Cardiac fibroblast (primary cell): Measurements from ENCODE around the gene ARHGEF17.
A peak's percentile ranks its signal among the peaks of the same experiment; 100 is the strongest.

Experiments used
- DNase-seq, 2 donors: peaks; one replicate each; pipeline versions ENCODE4 v3.0.0 to v3.0.0-alpha.2; 2010; ENCODE audit warnings: low read depth in 2 of 2
- H3K4me3 ChIP-seq, 2 donors: replicated peaks in 1 of 2; 1 replicate in 1 of 2; 2 replicates in 1 of 2; pipeline ENCODE4 v1.5.1; 2011; ENCODE audit warnings: low read depth in 2 of 2, low read length in 2 of 2, mild to moderate bottlenecking in 2 of 2, moderate library complexity in 1 of 2
- TF ChIP-seq, protein P1 (sequence below): IDR thresholded peaks from one replicate; pipeline ENCODE4 v1.5.1; 2011; ENCODE audit warnings: low read depth, mild to moderate bottlenecking, low read length, inconsistent platforms

The ARHGEF17 gene

GRCh38 chr11:73365352-73366264 lies 57.5 kb downstream of the ARHGEF17 start:
- TF ChIP-seq, protein P1, sequence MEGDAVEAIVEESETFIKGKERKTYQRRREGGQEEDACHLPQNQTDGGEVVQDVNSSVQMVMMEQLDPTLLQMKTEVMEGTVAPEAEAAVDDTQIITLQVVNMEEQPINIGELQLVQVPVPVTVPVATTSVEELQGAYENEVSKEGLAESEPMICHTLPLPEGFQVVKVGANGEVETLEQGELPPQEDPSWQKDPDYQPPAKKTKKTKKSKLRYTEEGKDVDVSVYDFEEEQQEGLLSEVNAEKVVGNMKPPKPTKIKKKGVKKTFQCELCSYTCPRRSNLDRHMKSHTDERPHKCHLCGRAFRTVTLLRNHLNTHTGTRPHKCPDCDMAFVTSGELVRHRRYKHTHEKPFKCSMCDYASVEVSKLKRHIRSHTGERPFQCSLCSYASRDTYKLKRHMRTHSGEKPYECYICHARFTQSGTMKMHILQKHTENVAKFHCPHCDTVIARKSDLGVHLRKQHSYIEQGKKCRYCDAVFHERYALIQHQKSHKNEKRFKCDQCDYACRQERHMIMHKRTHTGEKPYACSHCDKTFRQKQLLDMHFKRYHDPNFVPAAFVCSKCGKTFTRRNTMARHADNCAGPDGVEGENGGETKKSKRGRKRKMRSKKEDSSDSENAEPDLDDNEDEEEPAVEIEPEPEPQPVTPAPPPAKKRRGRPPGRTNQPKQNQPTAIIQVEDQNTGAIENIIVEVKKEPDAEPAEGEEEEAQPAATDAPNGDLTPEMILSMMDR, result no peak
- H3K4me3 ChIP-seq, result no peak overlapping the region
- DNase-seq, result no peak

- TF ChIP-seq, protein P1, result no peak
- no peak overlapping the region for H3K4me3 ChIP-seq
- DNase-seq, result no peak
Observed at GRCh38 chr11:73366265-73366610, 58.2 kb downstream of the ARHGEF17 start.

DNA sequence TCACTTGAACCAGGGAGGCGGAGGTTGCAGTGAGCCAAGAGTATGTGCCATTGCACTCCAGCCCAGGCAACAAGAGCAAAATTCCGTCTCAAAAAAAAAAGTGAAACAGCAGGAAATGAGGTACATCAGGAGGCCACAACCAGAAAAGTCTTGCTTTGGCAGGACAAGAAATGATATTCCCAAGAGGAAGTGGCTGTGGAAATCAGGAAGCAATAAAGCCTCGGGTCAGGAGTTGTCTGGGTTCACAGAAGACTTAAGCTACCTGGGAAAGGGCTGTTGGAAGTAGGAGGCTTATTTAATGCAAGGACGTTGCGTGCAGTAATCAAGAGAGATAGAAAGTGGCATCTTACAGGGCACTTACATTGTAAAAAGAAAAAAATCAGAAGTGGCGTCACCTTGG lies 58.9 kb downstream of the ARHGEF17 start:
- DNase-seq, result no peak
- no peak overlapping the region for H3K4me3 ChIP-seq
- TF ChIP-seq, protein P1, result no peak

DNA sequence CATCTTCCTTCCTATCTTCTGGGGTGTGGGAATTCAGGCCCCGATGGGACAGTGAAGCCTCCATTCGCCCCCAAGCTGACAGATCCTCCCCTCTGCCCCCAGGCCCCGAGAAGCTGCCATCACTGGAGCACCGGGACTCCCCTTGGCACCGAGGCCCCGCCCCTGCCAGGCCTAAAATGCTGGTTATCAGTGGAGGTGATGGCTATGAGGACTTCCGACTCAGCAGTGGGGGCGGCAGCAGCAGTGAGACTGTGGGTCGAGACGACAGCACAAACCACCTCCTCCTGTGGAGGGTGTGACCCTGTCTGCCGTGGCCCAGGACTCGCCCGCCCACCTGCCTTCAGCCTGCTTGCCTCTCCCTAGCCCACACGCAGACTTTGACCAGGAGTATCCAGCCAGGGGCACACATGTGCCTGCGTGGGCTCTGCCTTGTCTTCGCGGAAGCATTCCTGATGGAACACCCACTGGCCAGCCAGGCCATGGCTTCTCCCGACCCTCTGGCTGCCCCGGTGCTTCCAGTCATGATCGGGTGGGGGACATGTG lies 59.5 kb downstream of the ARHGEF17 start:
- TF ChIP-seq, protein P1, result no peak
- DNase-seq, result no peak
- no peak overlapping the region for H3K4me3 ChIP-seq

DNA sequence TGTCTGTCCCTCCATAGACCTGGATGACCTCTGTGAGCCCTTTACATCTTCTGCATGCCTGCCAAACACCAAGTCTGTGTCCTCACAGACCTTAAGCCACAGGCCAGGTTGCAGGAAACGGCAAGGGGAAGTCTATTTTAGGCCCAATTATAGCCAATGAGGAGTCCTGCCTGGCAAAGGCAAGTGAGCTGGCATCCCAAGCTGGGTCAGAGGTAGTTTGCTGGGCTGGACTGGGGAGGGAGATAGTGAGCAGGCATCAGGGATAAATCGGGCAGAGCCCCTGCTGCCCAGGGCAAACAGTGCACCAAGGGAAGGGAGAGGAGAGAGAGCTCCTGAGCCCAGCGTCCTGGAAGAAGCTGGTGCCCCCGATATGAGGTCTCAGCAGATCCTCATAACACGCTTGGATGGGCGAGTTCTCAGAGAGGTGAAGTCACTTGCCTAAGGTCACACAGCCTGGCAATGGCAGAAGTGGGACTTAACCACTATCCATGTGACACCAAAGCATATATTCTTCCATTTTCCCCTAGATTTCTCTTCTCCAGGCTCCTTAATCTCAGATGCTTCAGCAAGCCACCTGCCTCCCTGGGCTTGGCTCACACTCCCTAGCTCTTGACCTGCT lies 64.4 kb downstream of the ARHGEF17 start:
- TF ChIP-seq, protein P1, result peak; percentile 36
- peak; percentile 27 to 38 for DNase-seq
- H3K4me3 ChIP-seq, result no peak overlapping the region

DNA sequence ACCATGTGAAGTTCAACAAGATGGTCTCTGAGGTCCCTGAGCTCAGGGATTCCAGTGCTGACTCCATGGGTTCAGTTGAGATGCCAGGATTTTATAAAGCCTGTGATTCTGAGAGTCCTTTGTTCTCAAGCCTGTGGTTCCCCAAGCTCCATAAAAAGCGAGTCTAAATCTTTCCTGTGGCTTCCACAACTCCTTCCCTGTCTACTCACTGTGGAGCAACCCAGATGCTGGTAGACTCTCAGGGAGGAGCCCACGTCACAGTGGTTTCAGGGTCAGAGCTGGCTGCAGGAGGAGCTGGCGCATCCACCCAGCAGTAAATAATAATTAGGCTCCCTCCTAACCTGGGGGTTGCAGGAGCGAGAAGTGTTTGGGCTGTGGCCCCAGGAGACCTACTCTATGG lies 66.1 kb downstream of the ARHGEF17 start:
- DNase-seq, result no peak
- TF ChIP-seq, protein P1, result no peak
- no peak overlapping the region for H3K4me3 ChIP-seq
